GM10847 (cell line): ENCODE data around the gene USP46.

Experiments used
- POLR2A ChIP-seq: IDR thresholded peaks from 2 replicates; pipeline ENCODE4 v1.6.1; 2011; ENCODE audit not compliant: insufficient read length; ENCODE audit errors: extremely low read depth

The USP46 gene, protein sequence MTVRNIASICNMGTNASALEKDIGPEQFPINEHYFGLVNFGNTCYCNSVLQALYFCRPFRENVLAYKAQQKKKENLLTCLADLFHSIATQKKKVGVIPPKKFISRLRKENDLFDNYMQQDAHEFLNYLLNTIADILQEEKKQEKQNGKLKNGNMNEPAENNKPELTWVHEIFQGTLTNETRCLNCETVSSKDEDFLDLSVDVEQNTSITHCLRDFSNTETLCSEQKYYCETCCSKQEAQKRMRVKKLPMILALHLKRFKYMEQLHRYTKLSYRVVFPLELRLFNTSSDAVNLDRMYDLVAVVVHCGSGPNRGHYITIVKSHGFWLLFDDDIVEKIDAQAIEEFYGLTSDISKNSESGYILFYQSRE

DNA sequence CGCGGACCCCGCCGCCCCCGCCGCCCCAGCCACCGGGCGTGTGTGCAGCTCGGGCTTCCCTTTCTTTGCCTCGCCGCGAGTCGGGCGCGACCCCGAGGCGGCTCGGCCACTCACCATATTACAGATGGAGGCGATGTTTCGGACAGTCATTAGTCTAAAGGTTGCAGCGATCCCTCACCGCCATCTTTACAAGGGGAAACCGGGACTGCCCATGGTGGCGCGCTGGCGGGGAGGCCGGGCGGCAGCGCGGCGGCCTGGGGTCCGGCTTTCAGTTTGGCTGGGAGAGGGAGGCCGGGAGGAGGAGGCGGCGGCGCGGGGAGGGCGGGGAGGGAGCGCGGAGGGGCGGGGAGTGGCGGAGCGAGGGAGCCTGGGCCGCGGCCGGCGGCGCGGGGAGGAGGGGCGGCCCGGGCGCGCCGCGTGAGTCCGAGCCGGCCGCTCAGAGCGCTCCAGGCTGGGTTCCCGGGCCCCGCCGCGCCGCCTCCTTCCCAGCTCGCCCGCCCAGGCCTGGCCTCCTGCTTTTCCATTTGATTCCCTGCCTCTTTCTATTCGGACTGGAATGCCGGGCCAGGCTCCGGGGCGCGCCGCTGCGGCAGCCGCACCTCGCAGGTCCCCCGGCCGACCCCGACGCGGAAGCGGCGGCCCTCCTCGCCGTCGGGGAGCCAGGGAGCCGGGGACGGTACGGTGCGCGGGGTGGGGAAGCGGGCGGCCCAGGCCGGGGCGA is at the start of gene USP46:
TSS of gene USP46 (minus strand) at position 301 of the 721 bp plus-strand sequence. CDS start at position 150, 151 bp downstream.
- peak; percentile 41 for TF ChIP-seq POLR2A

DNA sequence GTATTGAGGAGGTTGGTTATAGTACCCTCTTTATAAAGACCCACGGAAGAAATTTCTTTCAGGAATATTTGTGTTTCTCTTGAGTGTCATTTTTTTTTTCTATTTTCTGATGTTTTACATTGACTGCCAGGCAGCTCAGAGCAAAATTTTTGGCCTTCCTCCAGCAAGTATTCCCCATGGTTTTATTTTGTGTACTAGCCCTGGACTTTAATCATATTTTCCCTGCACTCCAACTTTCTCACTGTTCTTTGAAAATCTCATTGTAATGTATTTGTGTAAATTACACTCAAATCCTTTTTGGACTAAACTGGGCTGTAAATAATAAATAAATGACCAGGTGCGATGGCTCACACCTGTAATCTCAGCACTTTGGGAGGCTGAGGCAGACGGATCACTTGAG is 45.6 kb upstream of the USP46 start:
- no peak for TF ChIP-seq POLR2A

GRCh38 chr4:52704133-52704532 is 45.0 kb upstream of the USP46 start:
- no peak for TF ChIP-seq POLR2A

- TF ChIP-seq POLR2A = no peak
Observed at GRCh38 chr4:52701207-52701606, 42.1 kb upstream of the USP46 start.

GRCh38 chr4:52694936-52695335 is 35.8 kb upstream of the USP46 start:
- TF ChIP-seq POLR2A = no peak

- TF ChIP-seq POLR2A = no peak
Observed at GRCh38 chr4:52693492-52693891, 34.4 kb upstream of the USP46 start.

GRCh38 chr4:52689096-52689495 is 30.0 kb upstream of the USP46 start:
- no peak for TF ChIP-seq POLR2A

- no peak for TF ChIP-seq POLR2A
Observed at GRCh38 chr4:52687696-52688095, 28.6 kb upstream of the USP46 start.

DNA sequence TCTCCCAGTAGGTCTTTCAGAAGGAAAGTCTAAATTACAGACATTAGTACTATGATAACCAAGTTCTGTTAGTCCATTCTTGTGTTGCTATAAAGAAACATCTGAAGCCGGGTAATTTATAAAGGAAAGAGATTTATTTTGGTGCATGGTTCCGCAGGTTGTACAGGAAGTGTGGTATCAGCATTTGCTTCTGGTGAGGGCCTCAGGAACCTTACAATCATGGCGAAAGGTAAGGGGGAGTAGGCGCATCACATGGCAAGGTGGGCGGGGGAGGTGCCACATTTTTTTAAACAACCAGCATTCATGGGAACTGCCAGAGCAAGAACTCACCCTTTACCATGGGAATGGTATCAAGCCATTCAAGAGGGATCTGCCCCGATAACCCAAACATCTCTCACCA is 26.2 kb upstream of the USP46 start:
- TF ChIP-seq POLR2A = no peak

DNA sequence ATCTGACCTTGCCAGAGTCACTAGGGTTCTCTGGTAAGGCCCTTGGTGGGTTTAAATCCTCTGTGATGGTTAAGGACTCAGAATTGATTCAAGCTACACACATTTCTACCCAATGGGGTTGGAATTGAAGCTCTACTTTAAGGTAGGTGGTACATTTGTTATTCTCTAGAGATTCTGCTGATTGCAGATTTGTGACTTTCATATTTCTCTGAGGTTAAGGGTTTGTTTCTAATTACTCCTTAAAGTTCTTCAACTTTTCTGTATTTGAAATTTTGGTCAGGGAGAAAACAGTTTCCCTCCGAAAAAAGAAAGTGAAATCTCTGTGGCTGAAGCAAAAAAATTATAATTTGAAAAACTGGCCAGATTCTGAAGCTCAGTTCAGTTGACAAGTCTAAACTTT is 25.8 kb upstream of the USP46 start:
- TF ChIP-seq POLR2A = no peak

DNA sequence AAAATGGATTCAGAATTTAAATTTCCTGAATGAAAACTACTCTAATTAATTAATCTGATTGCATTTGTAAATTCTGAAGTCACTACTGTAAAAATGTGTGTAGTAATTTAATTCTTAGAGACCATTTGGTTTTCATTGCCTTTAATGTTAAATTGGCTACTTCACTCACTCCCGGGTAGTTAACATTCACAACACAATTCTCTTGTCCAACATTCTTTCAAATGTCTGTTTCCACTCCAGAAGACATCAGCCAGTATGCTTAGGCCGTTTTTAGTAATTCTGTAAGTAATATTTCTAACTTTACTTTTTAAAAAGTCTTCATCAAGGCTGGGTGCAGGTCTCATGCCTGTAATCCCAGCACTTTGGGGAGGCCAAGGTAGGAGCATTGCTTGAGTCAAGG is 21.3 kb upstream of the USP46 start:
- no peak for TF ChIP-seq POLR2A

- no peak for TF ChIP-seq POLR2A
Observed at GRCh38 chr4:52676536-52676935, 17.4 kb upstream of the USP46 start.

DNA sequence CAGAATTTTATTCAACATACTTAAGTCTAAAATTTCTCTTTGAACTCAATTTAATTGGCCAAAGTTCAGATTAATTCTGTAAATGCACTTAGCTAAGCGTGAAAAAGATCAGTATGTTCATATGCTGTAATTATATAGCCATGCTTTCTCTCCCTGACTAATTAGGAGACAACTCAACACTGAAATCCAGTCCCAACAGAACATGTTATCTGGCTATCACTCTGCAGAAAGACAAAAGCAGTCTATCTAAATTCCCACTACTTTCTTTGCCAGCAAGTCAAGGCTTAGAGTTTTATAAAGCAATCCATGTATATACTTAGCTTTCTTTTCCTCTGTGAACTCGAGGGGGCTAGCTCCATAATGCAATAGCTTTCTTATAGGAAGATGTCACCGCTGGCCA is 16.0 kb upstream of the USP46 start:
- TF ChIP-seq POLR2A = no peak

GRCh38 chr4:52670739-52671138 is 11.6 kb upstream of the USP46 start:
- no peak for TF ChIP-seq POLR2A

DNA sequence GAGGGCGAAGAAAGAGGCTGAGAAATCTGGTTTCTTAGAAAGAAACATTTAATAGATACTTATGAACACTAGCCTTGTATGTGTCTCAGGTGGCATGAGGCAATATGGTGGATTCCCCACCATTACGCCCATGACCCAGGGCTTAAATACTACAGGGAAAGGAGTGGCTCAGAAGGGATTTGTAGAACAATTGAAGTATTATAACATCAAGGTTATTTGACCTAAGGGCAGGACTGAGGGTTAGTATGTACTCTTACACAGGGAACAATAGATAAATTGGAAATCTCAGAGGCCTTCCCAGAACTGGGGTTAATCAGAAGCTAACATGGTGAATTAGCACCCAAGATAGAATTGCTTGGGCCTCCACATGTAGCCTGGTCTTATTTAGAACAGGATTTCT is 11.0 kb upstream of the USP46 start:
- no peak for TF ChIP-seq POLR2A

DNA sequence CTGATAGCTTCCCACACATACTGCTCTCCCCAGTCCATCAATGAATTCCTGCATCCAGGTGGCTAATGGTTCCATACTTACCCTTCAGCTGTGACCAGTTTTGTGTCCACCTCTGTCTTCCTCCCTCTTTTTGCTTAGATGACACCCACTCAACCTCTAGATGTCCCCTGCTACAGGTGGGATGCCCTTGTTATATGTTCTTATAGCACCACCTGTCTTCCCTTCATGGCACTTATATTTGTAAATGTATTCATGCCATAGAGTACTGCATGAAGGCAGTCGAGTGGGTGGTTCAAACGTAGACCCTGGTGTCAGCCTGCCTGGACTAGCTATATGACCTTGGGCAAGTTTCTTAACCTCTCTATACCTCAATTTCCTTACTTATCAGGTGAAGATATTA is 6.5 kb upstream of the USP46 start:
- no peak for TF ChIP-seq POLR2A
